ENCODE data around the gene RNF113A. TPM values are rescaled to one million over a fixed set of nuclear protein-coding genes. Genes with fewer than 3 reads are reported as not detected.
"Not testable (repeated sequence)": the region's sequence is repeated elsewhere in the genome, so short reads cannot be mapped to it uniquely, and the experiment has no call there.

The RNF113A gene
- total and polyA plus RNA-seq, 7 donors, result 5.5 to 15.7 (median 9.7) TPM

DNA sequence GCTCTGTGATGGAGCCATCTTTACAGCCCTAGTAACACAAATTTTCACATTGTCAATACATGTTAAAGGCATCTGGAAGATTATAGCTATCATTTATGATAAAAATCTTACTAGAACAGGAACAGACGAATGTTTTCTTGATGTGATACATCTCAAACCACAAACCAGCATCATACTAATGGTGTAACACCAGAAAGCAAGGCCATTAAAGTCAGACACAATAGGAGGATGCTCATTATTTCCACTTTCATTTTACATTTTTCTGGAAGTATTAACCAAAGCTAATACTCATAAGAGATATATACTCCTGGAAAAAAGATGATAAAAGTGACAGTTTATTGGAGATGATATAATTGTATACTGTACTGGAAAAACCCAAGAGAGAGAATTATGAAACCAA is 29.4 kb upstream of the RNF113A start:
- H3K4me3 ChIP-seq, result no peak overlapping the region
- DNase-seq (no peak), ATAC-seq (no peak)
- H3K27ac ChIP-seq, result no peak overlapping the region
- H3K27me3 ChIP-seq (ENCODE audit: insufficient read depth in 3 of 3, low read length in 2 of 3), result peaks cover 0 to 2% (median 0%) of the 10 kb centered on the region in 3 donors
- no peaks in the 10 kb centered on the region for H3K9me3 ChIP-seq
- intact Hi-C loops (cut with DNase I), result no loop called here
- H3K4me1 ChIP-seq, result no peaks in the 10 kb centered on the region
- WGBS, 3 donors, result 49 to 90% (median 82%) methylated on average over 1 of the region's 1 CpG
- TF ChIP-seq CTCF (IDR thresholded peaks at IDR 0.05), result no peak
- H3K36me3 ChIP-seq (ENCODE audit: insufficient read depth in 1 of 2, low read depth in 1 of 2), result no peaks in the 10 kb centered on the region

DNA sequence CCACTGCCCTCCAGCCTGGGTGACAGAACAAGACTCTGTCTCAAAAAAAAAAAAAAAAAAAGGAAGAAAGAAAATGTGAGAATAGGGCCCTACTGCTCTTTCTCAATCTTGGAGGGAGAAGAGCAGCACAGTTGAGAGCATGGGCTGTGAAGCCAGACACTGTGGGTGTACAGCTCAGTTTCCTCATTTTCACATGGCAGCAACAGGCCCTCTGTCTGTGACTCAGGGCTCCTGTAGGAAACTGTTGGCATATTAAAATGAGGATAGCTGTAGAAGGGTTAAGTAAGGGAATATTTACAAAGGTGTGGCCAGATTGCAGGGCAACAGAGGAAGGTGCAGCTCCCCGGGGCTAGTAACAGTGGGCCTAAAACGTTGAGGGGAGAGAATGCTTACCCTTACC is 27.6 kb upstream of the RNF113A start:
- WGBS, 3 donors, result 6 to 26% (median 13%) methylated on average over 2 of the region's 2 CpGs
- peaks cover 0 to 6% (median 2%) of the 10 kb centered on the region in 3 donors for H3K27me3 ChIP-seq (ENCODE audit: insufficient read depth in 3 of 3, low read length in 2 of 3)
- no peaks in the 10 kb centered on the region for H3K9me3 ChIP-seq
- no peaks in the 10 kb centered on the region for H3K4me1 ChIP-seq
- TF ChIP-seq CTCF (IDR thresholded peaks at IDR 0.05), result no peak
- no peaks in the 10 kb centered on the region for H3K36me3 ChIP-seq (ENCODE audit: insufficient read depth in 1 of 2, low read depth in 1 of 2)
- no peak for ATAC-seq
- no peak overlapping the region for H3K4me3 ChIP-seq
- no peak overlapping the region for H3K27ac ChIP-seq
- DNase-seq, result no peak
- intact Hi-C loops (cut with DNase I), result no loop called here

DNA sequence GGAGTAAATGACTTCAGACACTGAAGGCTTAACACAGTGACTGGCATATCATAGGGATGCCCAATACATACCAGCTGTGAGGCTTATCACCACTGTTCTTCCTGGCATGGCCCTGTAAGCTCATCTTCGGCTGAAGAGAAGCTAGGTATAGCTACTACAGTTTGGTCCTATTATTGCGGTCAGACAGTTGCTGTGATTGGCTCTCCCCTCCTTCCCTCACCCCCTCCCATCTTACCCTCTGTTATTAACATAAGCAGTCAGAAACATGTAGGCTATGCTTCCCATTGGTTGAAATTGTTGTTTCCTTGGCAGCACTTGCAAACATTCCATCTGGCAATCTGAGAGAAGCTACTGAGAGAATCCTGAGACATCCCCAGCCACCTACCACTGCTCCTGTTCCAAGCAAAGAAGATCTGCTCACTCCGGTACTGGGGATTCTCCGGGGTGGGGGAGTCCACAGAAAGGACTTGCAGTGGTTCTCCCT is 24.4 kb upstream of the RNF113A start, which contains the start of gene AKAP14:
Gene AKAP14 (plus strand): TSS at position 51 of the 484 bp plus-strand sequence. CDS start 7,331 bp downstream, outside the sequence.
- TF ChIP-seq CTCF (IDR thresholded peaks at IDR 0.05), result no peak
- intact Hi-C loops (cut with DNase I), result no loop called here
- Histone ChIP-seq H3K4me1 (no peaks in the 10 kb centered on the region), H3K4me3 (no peak within 1 kb of the TSS), H3K27me3 (ENCODE audit: insufficient read depth in 3 of 3, low read length in 2 of 3) (peaks cover 0 to 6% (median 2%) of the 10 kb centered on the region in 3 donors), H3K27ac (no peak within 1 kb of the TSS), H3K9me3 (no peaks in the 10 kb centered on the region), H3K36me3 (ENCODE audit: insufficient read depth in 1 of 2, low read depth in 1 of 2) (no peaks in the 10 kb centered on the region)
- no peak for ATAC-seq
- WGBS, 3 donors, result 15 to 54% (median 33%) methylated on average over 4 of the region's 4 CpGs
- no peak for DNase-seq

DNA sequence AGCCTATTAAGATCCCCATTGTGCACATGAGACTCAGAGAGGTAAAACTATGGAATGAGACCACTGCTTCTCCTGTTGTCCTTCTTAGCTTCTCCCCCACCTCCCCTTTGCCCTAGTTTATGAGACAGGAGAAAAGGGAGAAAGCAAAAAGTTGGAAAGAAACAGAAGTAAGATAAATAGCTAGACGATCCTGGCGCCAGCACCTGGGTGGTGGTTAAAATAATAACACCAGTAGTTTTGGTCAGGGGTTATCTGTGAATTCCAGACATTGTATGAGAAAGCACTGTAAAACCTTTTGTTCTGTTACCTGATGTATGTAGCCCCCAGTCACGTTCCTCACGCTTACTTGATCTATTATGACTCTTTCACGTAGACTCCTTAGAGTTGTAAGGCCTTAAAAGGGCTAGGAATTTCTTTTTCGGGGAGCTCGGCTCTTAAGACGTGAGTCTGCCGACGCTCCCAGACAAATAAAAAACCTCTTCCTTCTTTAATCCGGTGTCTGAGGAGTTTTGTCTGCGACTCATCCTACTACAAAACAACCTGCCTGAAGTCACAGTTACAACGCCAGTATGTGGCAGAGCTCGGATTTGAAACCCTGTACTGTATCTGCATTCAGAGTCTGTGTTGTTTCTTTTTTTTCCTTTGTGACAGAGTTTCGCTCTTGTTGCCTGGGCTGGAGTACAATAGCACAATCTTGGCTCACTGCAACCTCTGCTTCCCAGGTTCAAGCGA is 20.6 kb upstream of the RNF113A start:
- H3K9me3 ChIP-seq; H3K36me3 ChIP-seq (ENCODE audit: insufficient read depth in 1 of 2, low read depth in 1 of 2); DNase-seq; H3K4me3 ChIP-seq; ATAC-seq; H3K4me1 ChIP-seq; H3K27ac ChIP-seq; intact Hi-C loops (cut with DNase I): not testable (repeated sequence)
- H3K27me3 ChIP-seq (ENCODE audit: insufficient read depth in 3 of 3, low read length in 2 of 3), result peaks cover 0 to 14% (median 2%) of the 10 kb centered on the region in 3 donors
- WGBS, 3 donors, result 73 to 76% (median 75%) methylated on average over 16 of the region's 16 CpGs

DNA sequence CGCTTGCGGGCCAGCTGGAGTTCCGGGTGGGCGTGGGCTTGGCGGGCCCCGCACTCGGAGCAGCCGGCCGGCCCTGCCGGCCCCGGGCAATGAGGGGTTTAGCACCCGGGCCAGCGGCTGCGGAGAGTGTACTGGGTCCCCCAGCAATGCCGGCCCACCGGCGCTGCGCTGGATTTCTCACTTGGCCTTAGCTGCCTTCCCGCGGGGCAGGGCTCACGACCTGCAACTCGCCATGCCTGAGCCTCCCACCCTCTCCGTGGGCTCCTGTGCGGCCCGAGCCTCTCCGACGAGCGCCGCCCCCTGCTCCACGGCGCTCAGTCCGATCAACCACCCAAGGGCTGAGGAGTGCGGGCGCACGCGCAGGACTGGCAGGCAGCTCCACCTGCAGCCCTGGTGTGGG is 19.1 kb upstream of the RNF113A start:
- H3K27ac ChIP-seq; intact Hi-C loops (cut with DNase I); H3K4me1 ChIP-seq; H3K36me3 ChIP-seq (ENCODE audit: insufficient read depth in 1 of 2, low read depth in 1 of 2); ATAC-seq; DNase-seq; H3K4me3 ChIP-seq; H3K9me3 ChIP-seq: not testable (repeated sequence)
- H3K27me3 ChIP-seq (ENCODE audit: insufficient read depth in 3 of 3, low read length in 2 of 3), result peaks cover 0 to 14% (median 0%) of the 10 kb centered on the region in 3 donors
- WGBS, 3 donors, result 78 to 83% (median 83%) methylated on average over 23 to 31 of the region's 36 CpGs

All from psoas muscle (tissue), 8 donors.